ENCODE results near the gene SIGLEC7.

DNA sequence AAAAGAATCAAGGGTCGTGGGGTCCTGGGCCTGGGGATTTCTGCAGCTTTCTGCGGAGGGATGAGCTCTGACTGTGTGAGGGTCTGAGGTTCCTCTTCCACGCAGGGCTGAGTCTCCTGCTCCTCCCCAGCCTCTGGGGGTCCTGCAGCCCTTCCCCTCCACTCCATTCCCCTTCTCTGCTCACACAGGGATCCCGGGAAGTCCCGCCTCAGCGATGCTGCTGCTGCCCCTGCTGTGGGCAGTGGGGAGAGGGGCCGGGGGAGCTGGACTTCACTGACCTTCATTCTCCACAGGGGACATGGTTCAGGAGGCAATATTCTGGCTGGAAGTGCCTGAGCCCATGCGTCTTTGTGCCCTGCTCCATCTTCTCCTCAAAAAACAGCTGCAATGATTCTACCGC lies 56.5 kb downstream of the SIGLEC7 start:
- TF ChIP-seq, protein P1, sequence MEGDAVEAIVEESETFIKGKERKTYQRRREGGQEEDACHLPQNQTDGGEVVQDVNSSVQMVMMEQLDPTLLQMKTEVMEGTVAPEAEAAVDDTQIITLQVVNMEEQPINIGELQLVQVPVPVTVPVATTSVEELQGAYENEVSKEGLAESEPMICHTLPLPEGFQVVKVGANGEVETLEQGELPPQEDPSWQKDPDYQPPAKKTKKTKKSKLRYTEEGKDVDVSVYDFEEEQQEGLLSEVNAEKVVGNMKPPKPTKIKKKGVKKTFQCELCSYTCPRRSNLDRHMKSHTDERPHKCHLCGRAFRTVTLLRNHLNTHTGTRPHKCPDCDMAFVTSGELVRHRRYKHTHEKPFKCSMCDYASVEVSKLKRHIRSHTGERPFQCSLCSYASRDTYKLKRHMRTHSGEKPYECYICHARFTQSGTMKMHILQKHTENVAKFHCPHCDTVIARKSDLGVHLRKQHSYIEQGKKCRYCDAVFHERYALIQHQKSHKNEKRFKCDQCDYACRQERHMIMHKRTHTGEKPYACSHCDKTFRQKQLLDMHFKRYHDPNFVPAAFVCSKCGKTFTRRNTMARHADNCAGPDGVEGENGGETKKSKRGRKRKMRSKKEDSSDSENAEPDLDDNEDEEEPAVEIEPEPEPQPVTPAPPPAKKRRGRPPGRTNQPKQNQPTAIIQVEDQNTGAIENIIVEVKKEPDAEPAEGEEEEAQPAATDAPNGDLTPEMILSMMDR (IDR thresholded peaks at IDR 0.05), result no peak
- TF ChIP-seq POLR2A (IDR thresholded peaks at IDR 0.05), result no peak
